HG02870 (cell line): ENCODE measurements around the gene CDK14.
"Not testable (repeated sequence)": the region's sequence is repeated elsewhere in the genome, so short reads cannot be mapped to it uniquely, and the experiment has no call there.

Source experiments
- ATAC-seq: cut with Tn5 transposase; IDR thresholded peaks from one replicate; pipeline ENCODE4 v1.9.1; 2021; ENCODE audit warnings: mild to moderate bottlenecking, moderate library complexity; ENCODE audit not compliant: unreplicated experiment

The CDK14 gene

GRCh38 chr7:90879924-90880323 is 283.8 kb downstream of the CDK14 start:
- ATAC-seq: no peak

GRCh38 chr7:90886416-90886815 is 290.3 kb downstream of the CDK14 start:
- ATAC-seq: no peak

DNA sequence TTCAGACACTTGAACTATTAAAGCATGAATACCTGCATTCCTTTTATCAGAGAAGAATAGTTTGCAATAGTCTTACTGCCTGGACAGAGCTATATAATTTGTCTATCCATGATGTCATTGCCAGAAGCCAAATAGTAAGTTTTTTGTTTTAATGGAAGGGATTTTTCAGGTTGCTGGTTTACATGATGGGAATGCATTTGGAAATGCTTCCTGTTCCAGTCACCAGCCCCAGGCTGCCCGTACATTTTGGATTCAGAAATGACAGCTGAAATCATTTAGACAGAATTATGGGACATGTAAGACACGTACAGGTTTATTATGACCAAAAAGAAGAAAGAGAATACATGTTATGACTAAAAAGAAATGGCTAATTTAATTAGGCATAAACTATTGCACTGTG is 293.1 kb downstream of the CDK14 start:
- no peak for ATAC-seq

GRCh38 chr7:90889644-90890043 is 293.5 kb downstream of the CDK14 start:
- no peak for ATAC-seq

GRCh38 chr7:90891529-90891928 is 295.4 kb downstream of the CDK14 start:
- no peak for ATAC-seq

- ATAC-seq: peak; percentile 96
These were observed 296.1 kb downstream of the CDK14 start for GRCh38 chr7:90892213-90892612.

DNA sequence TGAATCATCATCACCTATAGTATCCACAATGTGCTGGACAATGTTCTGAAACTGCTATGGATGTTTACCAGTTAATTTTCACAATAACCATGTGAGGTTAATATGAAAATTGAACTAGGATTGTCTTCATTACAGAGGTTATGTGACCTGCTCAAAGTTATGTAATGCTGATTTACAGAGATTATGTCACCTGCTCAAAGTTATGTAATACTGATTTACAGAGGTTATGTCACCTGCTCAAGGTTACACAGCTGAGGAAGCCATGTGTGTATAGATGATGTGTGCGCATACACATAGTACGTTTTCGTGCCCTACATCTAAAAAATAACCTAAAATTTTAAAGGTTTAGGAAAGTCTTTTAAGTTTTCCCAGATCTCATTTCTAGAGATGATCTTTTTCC is 298.0 kb downstream of the CDK14 start:
- no peak for ATAC-seq

- ATAC-seq: no peak
These were observed 300.3 kb downstream of the CDK14 start for GRCh38 chr7:90896458-90896857.

DNA sequence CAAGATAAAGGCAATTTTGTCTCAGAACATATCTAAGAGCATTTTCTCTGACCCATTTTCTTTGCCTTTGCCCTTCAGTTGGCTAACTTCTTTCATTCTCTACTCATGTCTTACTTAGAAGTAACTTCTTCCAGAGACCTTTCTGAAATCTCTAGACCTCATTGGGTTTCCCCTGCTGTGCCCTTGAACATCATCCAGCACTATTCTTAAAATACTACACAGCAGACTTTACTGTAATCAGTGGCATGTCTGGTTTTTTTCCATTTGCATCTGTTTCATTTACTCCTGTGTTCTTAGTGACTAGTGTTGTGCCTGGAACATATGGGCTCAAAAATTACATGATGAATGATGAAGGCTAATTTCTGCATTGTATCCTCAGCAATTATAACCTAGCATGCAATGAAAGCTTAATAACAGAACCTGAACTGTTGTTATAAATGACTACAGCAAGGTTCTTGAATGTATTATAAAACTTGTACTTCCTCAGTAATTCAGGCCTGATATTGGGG is 301.9 kb downstream of the CDK14 start:
- no peak for ATAC-seq

DNA sequence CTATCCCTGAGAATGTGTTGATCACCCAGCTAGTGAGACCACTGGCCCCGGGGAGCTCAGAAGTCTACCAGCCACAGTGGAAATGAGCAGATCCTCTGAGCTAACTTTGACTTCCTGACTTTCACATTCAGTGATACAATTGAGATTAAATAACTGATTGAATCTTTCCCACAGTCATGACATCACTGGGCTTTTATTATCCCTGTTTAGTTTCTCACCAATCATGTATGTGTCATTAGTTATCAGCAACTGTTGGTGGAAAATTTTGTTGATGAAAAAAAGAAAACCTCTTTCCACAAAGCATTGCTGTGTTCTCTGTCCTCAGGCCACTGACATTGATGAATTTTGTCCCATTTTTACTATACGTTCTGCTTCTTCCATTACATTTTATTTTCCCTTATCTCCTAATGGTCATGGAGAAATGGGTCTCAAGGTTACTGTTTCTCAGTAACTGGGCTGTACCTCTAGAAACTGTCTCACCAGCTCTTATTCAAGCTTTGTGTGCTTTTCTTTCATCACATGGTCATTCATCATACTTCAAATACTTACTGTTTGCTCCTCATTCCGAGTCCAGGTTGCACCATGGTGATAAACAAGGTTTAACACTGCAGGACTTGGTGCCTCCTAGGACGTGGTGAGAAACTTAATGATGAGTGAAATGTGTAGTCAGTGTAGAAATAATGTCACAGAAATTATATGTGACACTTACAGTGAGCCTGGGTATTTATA is 304.7 kb downstream of the CDK14 start:
- no peak for ATAC-seq

DNA sequence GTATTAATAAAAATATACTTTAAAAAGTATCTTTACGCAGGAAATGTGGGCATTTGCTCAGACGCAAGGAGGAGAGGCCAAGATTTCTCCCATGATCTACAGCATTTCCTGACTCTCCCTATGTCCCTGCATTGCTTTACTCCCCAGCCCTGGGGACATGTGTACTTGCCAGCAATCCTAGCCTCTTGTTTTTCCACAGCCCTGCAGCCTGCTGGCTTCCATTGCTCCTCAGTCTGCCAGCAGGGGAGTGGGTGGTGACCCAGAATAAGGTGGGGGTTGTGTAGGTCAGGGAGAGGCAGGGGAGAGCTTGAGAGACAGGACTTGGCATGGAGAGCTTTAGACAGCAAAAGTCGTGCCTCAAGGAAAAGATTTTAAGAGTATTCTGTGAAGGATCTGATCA is 307.7 kb downstream of the CDK14 start:
- no peak for ATAC-seq

DNA sequence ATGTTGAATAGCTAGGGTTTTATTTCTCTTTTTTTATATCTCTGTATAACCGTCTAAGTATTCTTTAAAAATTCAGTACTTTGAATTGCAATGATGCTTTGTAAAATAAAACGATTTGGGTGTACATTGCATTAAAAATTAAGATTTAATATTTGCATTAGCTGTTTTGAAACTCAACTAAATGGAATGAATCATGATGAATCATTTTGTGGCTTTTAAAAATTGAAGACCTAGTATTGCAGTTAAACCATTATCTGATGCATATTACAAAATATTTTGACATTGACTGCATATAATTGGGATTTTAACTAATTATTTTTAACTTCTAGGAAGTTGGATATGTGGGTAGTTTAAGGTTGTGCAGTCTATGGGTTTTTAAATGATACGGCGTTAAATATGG is 314.0 kb downstream of the CDK14 start:
- ATAC-seq: no peak

DNA sequence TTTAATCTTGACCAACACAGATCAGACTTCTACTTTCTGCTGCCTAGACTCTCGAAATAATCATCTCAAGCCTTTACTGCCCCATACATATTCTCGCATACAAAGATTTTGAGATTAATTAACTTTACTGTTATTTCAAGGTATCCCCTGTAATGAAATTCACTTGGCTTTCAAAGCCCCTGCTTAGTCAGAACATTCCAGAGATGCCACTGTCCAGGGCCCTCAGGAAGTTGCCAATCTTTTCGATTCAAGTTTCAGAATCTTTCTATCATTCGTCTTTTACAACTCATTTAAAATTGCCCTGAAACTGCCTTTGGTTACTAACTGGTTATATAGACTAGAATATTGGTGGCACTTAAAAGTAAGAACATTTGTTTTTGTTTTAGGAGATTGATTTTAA is 320.2 kb downstream of the CDK14 start:
- no peak for ATAC-seq

DNA sequence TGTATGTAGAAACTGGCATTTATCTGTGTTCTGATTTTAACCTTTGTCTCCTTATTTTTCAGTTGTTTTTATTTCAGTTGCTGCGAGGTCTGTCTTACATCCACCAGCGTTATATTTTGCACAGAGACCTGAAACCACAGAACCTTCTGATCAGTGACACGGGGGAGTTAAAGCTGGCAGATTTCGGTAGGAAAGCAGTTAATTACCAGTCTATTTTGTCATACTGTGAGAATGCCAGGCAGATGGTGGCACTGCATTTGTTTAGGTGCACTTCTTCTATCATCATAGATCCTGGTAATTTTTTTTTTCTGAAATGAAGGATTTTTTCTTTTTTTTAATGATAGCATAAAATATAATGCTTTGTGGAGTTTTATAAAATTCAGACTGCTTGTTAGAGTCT is 321.4 kb downstream of the CDK14 start:
- no peak for ATAC-seq

GRCh38 chr7:90918303-90918702 is 322.2 kb downstream of the CDK14 start:
- ATAC-seq: no peak

GRCh38 chr7:90919816-90920215 is 323.7 kb downstream of the CDK14 start:
- no peak for ATAC-seq

DNA sequence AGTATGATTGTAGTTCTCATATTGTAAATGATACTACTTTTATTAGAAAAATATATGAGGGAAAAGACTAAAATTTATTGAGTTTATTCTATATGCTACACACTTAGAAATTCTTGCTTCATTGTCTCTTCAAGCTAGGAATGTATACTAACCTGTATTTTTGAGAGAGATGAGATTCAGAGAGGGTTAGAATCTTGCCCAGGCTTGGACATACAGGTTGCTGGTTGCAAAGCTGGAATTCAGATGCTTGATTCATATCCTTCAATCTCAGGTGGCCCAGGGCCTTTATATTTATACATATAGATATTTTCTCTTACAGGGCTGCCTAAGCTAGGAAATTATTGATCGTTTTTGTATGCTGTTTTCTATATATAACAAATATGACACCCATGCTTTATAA is 324.2 kb downstream of the CDK14 start:
- no peak for ATAC-seq

DNA sequence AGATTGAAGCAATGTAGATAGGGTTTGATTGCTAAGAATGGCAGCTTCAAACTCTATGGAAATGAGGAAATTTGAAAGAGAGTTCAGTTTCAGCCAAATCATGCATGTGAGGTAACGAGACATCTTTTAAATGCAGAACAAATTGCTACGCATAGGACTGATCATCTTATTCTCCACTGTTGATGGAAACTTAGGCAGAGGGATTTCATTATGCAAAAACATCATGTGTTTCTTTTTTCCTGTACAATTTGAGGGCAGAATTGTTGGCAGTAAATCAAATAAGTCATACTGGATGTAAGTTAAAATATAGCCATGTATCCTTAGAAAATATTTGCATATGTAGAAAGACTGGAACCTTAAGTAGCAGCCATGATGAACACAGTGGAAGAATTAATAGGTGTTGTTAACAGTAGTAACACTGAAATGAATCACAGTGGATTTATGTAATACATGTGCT is 327.4 kb downstream of the CDK14 start:
- no peak for ATAC-seq

DNA sequence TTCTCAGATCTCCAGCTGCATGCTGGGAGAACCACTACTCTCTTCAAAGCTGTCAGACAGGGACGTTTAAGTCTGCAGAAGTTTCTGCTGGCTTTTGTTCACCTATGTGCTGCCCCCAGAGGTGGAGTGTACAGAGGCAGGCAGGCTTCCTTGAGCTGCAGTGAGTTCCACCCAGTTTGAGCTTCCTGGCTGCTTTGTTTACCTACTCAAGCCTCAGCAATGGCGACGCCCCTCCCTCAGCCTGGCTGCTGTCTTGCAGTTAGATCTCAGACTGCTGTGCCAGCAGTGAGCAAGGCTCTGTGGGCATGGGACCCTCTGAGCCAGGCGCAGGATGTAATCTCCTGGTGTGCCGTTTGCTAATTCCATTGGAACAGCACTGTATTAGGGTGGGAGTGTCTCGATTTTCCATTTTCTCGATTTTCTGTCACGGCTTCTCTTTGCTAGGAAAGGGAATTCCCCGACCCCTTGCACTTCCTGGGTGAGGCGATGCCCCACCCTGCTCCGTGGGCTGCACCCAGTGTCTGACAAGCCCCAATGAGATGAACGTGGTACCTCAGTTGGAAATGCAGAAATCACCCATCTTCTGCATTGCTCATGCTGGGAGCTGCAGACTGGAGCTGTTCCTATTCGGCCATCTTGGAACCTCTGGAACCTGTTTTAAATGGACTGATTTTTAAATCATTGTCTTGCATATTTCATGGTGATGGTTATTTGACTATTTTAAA is 332.7 kb downstream of the CDK14 start:
- ATAC-seq: not testable (repeated sequence)

- ATAC-seq: peak; percentile 98
These were observed 336.1 kb downstream of the CDK14 start for GRCh38 chr7:90931986-90932916.

- no peak for ATAC-seq
These were observed 336.9 kb downstream of the CDK14 start for GRCh38 chr7:90933041-90933440.
